B cell (primary cell): Measurements from ENCODE around the gene NOL11. TPM values are rescaled to one million over a fixed set of nuclear protein-coding genes. Genes with fewer than 3 reads are reported as not detected.

Experiments
- ATAC-seq: fragments of 200-7000 bp; cut with Tn5 transposase; one replicate; pipeline ENCODE4 v1.10.0; 2021; ENCODE audit warnings: low read depth, mild to moderate bottlenecking, moderate number of reproducible peaks, moderate library complexity
- CTCF ChIA-PET: fragments of 350-600 bp; sonication (Branson Sonifier 250); formaldehyde crosslinking; loops from one replicate; lab custom pipeline; 2021; ENCODE audit warnings: antibody characterized with exemption, inconsistent platforms; lab: Charles Lee
- POLR2A ChIA-PET: fragments of 350-600 bp; sonication (Branson Sonifier 250); formaldehyde crosslinking; loops from one replicate; lab custom pipeline; 2021; ENCODE audit warnings: antibody characterized with exemption; lab: Charles Lee
- DNase-seq: peaks from one replicate; pipeline ENCODE4 v3.0.0; 2013
- H2AFZ ChIP-seq: 2 replicates; pipeline ENCODE4 v1.6.1; 2012; ENCODE audit warnings: mild to moderate bottlenecking, low read depth, low read length; ENCODE audit not compliant: insufficient read depth, poor library complexity, severe bottlenecking
- H3K27ac ChIP-seq, 2 donors: 1 replicate in 1 of 2; 2 replicates in 1 of 2; pipeline ENCODE4 v1.5.1; 2012 to 2013; ENCODE audit warnings: low read length in 2 of 2, mild to moderate bottlenecking in 2 of 2, moderate library complexity in 1 of 2
- H3K27me3 ChIP-seq, 4 experiments: fragments of 200-600 bp in 1 of 4; sonication (generic) in 1 of 4; replicated peaks in 1 of 4; 1 replicate in 2 of 4; 2 replicates in 2 of 4; pipeline versions ENCODE4 v1.6.1 to v1.7.0; 2013 to 2016; ENCODE audit warnings: low read length in 3 of 4, mild to moderate bottlenecking in 2 of 4, mixed read lengths in 1 of 4, moderate library complexity in 1 of 4; ENCODE audit not compliant: insufficient read depth in 4 of 4, control insufficient read depth in 3 of 4; ENCODE audit errors: control extremely low read depth in 1 of 4
- H3K36me3 ChIP-seq, 2 experiments: replicated peaks in 1 of 2; 1 replicate in 1 of 2; 2 replicates in 1 of 2; pipeline versions ENCODE4 v1.6.1 to v1.7.1; 2013; ENCODE audit warnings: low read length in 1 of 2; ENCODE audit not compliant: insufficient read depth in 2 of 2, control insufficient read depth in 1 of 2; ENCODE audit errors: control extremely low read depth in 1 of 2, extremely low read depth in 1 of 2
- H3K4me1 ChIP-seq, 2 donors: fragments of 200-600 bp in 1 of 2; sonication (generic) in 1 of 2; 1 replicate in 1 of 2; 2 replicates in 1 of 2; pipeline versions ENCODE4 v1.5.1 to v1.6.1; 2013 to 2017; ENCODE audit warnings: low read length in 2 of 2; ENCODE audit not compliant: control insufficient read depth in 2 of 2, insufficient read depth in 2 of 2
- H3K4me2 ChIP-seq: replicated peaks from 2 replicates; pipeline ENCODE3; 2012; ENCODE audit warnings: mild to moderate bottlenecking, low read depth, low read length; ENCODE audit not compliant: poor library complexity, severe bottlenecking
- H3K4me3 ChIP-seq, 5 experiments: fragments of 200-600 bp in 1 of 5; sonication (generic) in 1 of 5; 1 replicate in 3 of 5; 2 replicates in 2 of 5; pipeline versions ENCODE4 v1.5.1 to v1.7.0; 2011 to 2016; ENCODE audit warnings: low read length in 4 of 5, mild to moderate bottlenecking in 4 of 5, low read depth in 2 of 5, control low read depth in 1 of 5, moderate library complexity in 1 of 5; ENCODE audit not compliant: insufficient read depth in 1 of 5; ENCODE audit errors: control extremely low read depth in 1 of 5, extremely low read depth in 1 of 5
- H3K79me2 ChIP-seq: fragments of 200-600 bp; sonication (generic); one replicate; pipeline ENCODE4 v1.6.0; 2016; ENCODE audit warnings: low read length; ENCODE audit not compliant: control insufficient read depth, insufficient read depth
- H3K9ac ChIP-seq: fragments of 200-600 bp; sonication (generic); 2 replicates; pipeline ENCODE4 v1.6.1; 2017; ENCODE audit warnings: mild to moderate bottlenecking, low read length, moderate library complexity
- H3K9me3 ChIP-seq, 3 donors: one replicate each; pipeline versions ENCODE4 v1.6.1 to v1.7.1; 2013; ENCODE audit warnings: low read length in 2 of 3; ENCODE audit not compliant: control insufficient read depth in 2 of 3, insufficient read depth in 1 of 3; ENCODE audit errors: control extremely low read depth in 1 of 3
- H4K20me1 ChIP-seq: 2 replicates; pipeline ENCODE4 v1.6.0; 2012; ENCODE audit warnings: mild to moderate bottlenecking, low read length; ENCODE audit not compliant: insufficient read depth, control insufficient read depth, poor library complexity, severe bottlenecking
- H3K27ac Mint-ChIP-seq: one replicate; pipeline ENCODE4 v1.8.0; 2021; ENCODE audit warnings: mixed read lengths
- H3K27me3 Mint-ChIP-seq: one replicate; pipeline ENCODE4 v1.8.0; 2021; ENCODE audit warnings: mixed read lengths
- H3K4me1 Mint-ChIP-seq: one replicate; pipeline ENCODE4 v1.8.0; 2021; ENCODE audit warnings: mixed read lengths
- H3K4me3 Mint-ChIP-seq: one replicate; pipeline ENCODE4 v1.8.0; 2021; ENCODE audit warnings: mixed read lengths
- H3K9me3 Mint-ChIP-seq: one replicate; pipeline ENCODE4 v1.8.0; 2022; ENCODE audit warnings: mixed read lengths; ENCODE audit not compliant: insufficient read depth
- CTCF ChIP-seq: fragments of 200-600 bp; IDR thresholded peaks from one replicate; pipeline ENCODE4 v1.8.0; 2022; ENCODE audit warnings: antibody characterized with exemption, mild to moderate bottlenecking
- EZH2 ChIP-seq: IDR thresholded peaks from 2 replicates; pipeline ENCODE4 v1.6.1; 2012; ENCODE audit warnings: borderline replicate concordance, low read depth, mild to moderate bottlenecking, moderate library complexity, low read length; ENCODE audit not compliant: insufficient read depth, poor library complexity, severe bottlenecking
- WGBS: methylation state at CpG from one replicate; pipeline ENCODE4 v1.1.5; 2013; ENCODE audit warnings: missing lambda C conversion rate; ENCODE audit not compliant: insufficient coverage; 5-methylcytosine and 5-hydroxymethylcytosine counted together
- intact Hi-C: fragments of 100-400 bp; cut with micrococcal nuclease; formaldehyde crosslinking; loops from one replicate; pipeline ENCODE4 v1.10.0; 2022
- polyA plus RNA-seq: library from polyadenylated mRNA; depleted of rRNA; stranded (reverse); fragments of >200 nt; gene quantifications from 2 replicates; pipeline ENCODE4 v1.2.3, GENCODE V29; 2012
- total RNA-seq, 2 donors: library from RNA; stranded (reverse); fragments of 120-200 nt in 1 of 2; gene quantifications; 1 replicate in 1 of 2; 2 replicates in 1 of 2; pipeline versions ENCODE4 v1.2.3 to v1.2.4, GENCODE V29; 2013 to 2022

The NOL11 gene
- total and polyA plus RNA-seq, 2 donors (not counting 1 experiment from before 2014, with no cell fraction given) = 20.3 to 59.1 TPM

DNA sequence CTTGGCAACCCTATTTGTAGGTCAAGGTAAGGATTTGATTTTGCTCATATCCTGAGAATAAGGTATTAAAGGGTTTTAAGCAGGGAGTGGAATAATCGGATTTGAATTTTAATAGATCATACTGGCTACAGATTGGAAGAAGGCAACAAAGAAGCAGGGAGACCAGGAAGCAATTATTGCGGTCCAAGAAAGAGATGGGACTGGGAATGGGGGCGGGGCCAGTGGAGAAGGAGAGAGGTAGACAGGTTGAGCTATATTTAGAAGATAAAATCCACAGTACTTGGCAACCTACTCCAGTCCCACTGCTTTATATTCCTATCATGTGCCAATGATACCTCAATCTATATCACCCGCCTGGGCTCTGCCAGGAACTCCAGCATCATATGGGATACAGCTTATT lies 5.8 kb upstream of the NOL11 start:
- H3K79me2 ChIP-seq = no peaks in the 10 kb centered on the region
- H3K27ac ChIP-seq = no peak overlapping the region
- POLR2A ChIA-PET = interaction anchor here (0.6 kb wide), 1 partner anchor 536 kb away, joined by 3 read pairs; no protein-coding TSS in a partner anchor
- intact Hi-C loops = loop anchor here (10.0 kb wide), 1 partner anchor 337 kb away; the partner anchor contains the start of gene PITPNC1
- H3K9me3 ChIP-seq = peaks cover 0 to 3% (median 0%) of the 10 kb centered on the region in 3 donors
- no peak overlapping the region for H3K9ac ChIP-seq
- peaks cover 2 to 4% of the 10 kb centered on the region in 2 donors for H3K4me1 ChIP-seq
- TF ChIP-seq CTCF (no peak), EZH2 (no peak)
- no peaks in the 10 kb centered on the region for H3K36me3 ChIP-seq
- Mint-ChIP-seq H3K4me3 (no peak overlapping the region), H3K27ac (no peak overlapping the region), H3K4me1 (peaks cover 1% of the 10 kb centered on the region), H3K27me3 (peaks cover 3% of the 10 kb centered on the region), H3K9me3 (no peaks in the 10 kb centered on the region)
- no peaks in the 10 kb centered on the region for H3K27me3 ChIP-seq
- no peaks in the 10 kb centered on the region for H4K20me1 ChIP-seq
- H2AFZ ChIP-seq = no peak overlapping the region
- H3K4me2 ChIP-seq = no peak overlapping the region
- no peak overlapping the region for H3K4me3 ChIP-seq
- 100% methylated on average over 2 of the region's 4 CpGs for WGBS
- DNase-seq (no peak), ATAC-seq (no peak)
- CTCF ChIA-PET = interaction anchor here (0.9 kb wide), 1 partner anchor 337 kb away, joined by 3 read pairs; no protein-coding TSS in a partner anchor

DNA sequence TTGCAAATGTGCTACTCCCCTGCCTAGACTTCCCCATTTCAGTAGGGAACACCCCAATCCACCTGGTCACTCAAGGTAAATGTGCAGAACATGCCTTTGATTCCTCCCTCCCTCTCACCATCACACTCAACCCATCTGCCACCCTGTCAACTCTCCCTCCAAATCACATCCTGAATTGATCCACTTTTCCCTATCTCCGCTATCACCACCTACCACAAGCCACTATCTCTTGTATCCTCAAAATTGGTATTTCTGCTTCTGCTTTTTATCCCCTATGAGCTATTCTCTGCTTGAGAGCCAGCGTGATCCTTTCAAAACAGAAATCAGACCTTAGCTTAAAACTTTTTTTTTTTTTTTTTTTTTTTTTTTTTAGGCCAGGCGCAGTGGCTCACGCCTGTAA lies 5.4 kb upstream of the NOL11 start:
- H3K4me1 ChIP-seq = peaks cover 6 to 8% of the 10 kb centered on the region in 2 donors
- Mint-ChIP-seq H3K9me3 (no peaks in the 10 kb centered on the region), H3K4me3 (no peak overlapping the region), H3K27ac (no peak overlapping the region), H3K27me3 (peaks cover 3% of the 10 kb centered on the region), H3K4me1 (peaks cover 4% of the 10 kb centered on the region)
- ChIA-PET CTCF (interaction anchor here (0.7 kb wide), 1 partner anchor 226 kb away, joined by 3 read pairs; no protein-coding TSS in a partner anchor), POLR2A (interaction anchor here (0.6 kb wide), 1 partner anchor 535 kb away, joined by 3 read pairs; no protein-coding TSS in a partner anchor)
- H3K4me3 ChIP-seq = no peak overlapping the region
- intact Hi-C loops = loop anchor here (10.0 kb wide), 1 partner anchor 338 kb away; the partner anchor contains the start of gene PITPNC1
- H3K9ac ChIP-seq = no peak overlapping the region
- H3K27me3 ChIP-seq = no peaks in the 10 kb centered on the region
- DNase-seq = no peak
- 100% methylated on average over 1 of the region's 4 CpGs for WGBS
- no peaks in the 10 kb centered on the region for H3K79me2 ChIP-seq
- H3K4me2 ChIP-seq = no peak overlapping the region
- peaks cover 0 to 3% (median 0%) of the 10 kb centered on the region in 3 donors for H3K9me3 ChIP-seq
- no peak for TF ChIP-seq CTCF
- H4K20me1 ChIP-seq = no peaks in the 10 kb centered on the region
- no peak for ATAC-seq
- H2AFZ ChIP-seq = no peak overlapping the region
- no peak overlapping the region for H3K27ac ChIP-seq
- H3K36me3 ChIP-seq = no peaks in the 10 kb centered on the region
